GM21619 (cell line): ENCODE data around the gene FA2H.
A peak's percentile ranks its signal among the peaks of the same experiment; 100 is the strongest.
"Not testable (repeated sequence)": the region's sequence is repeated elsewhere in the genome, so short reads cannot be mapped to it uniquely, and the experiment has no call there.

Experiments used
- ATAC-seq: cut with Tn5 transposase; IDR thresholded peaks from one replicate; pipeline ENCODE4 v1.9.1; 2021; ENCODE audit not compliant: unreplicated experiment

Gene FA2H

DNA sequence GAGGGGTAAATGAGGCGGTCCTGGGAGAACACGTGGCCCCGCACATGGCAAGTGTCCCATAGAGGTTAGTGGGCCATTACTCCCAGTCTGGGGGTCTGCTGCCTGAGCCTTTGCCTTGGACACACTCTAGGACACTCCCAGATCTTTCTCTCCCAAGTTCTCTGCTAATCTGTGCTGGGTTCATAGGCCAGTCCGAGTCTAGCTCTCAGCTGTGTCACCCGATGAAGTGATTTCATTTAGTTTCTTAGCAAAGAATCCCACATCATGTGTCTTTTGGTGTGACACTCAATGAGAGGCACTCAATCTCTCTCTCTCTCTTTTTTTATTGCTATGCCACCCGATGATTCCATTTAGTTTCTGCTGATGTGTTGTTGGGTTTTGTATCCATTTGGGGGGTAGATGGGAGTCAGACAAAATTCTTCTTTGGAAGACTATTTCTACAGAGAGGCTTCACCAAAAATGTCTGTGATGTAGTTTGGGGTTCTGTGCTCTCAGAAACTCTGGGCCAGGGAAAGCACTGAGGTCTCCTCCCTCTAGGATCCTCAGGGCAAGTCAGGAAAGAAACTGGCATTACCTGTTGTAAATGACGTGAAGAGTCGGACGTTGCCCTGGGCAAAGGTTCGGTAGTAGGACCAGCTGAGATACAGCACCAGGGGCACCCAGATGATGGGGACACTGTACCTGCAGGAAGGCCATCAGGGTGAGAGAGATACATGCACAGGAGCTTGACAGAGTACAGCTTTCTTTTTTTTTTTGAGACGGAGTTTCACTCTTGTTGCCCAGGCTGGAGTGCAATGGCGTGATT, 48.8 kb downstream of the FA2H start:
- ATAC-seq = no peak

GRCh38 chr16:74724820-74725549, 49.6 kb downstream of the FA2H start:
- no peak for ATAC-seq

DNA sequence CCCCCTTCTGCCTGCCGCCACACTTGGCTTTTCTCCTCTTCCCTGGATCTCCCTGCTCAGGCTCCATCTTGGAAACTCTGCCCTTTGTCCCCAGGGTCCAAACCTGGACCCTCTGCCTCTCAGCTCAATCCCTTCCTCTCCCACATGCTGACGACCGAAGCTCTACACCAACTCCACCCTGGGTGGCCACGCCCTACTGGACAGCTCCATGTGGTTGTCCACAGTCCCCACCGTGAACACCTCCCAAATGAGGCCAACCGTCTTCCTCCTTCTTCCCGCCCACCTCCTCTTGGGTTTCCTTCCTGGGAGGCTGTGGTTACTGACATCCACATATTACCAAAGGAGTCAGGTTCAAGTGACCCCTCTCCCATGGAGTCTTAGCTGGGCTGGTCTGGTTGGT, 51.4 kb downstream of the FA2H start:
- no peak for ATAC-seq

- not testable (repeated sequence) for ATAC-seq
These were observed 52.5 kb downstream of the FA2H start for GRCh38 chr16:74722156-74722555.

GRCh38 chr16:74721716-74722115, 52.9 kb downstream of the FA2H start:
- ATAC-seq = no peak

DNA sequence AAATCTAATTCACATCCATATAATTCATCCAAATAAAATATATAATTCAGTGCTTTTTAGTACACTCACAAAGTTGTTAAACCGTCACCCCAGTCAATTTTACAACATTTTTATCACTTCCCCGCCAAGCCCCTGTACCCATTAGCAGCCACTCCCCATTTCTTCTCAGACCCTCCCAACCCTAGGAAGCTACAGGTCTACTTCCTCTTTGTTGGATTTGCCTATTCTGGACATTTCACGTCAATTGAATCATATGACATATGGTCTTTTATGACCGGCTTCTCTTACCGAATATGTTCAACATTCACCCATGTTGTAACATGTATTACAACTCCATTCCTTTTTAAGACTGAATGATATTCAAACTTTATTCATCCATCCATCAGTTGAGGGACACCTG, 54.0 kb downstream of the FA2H start:
- ATAC-seq = no peak

DNA sequence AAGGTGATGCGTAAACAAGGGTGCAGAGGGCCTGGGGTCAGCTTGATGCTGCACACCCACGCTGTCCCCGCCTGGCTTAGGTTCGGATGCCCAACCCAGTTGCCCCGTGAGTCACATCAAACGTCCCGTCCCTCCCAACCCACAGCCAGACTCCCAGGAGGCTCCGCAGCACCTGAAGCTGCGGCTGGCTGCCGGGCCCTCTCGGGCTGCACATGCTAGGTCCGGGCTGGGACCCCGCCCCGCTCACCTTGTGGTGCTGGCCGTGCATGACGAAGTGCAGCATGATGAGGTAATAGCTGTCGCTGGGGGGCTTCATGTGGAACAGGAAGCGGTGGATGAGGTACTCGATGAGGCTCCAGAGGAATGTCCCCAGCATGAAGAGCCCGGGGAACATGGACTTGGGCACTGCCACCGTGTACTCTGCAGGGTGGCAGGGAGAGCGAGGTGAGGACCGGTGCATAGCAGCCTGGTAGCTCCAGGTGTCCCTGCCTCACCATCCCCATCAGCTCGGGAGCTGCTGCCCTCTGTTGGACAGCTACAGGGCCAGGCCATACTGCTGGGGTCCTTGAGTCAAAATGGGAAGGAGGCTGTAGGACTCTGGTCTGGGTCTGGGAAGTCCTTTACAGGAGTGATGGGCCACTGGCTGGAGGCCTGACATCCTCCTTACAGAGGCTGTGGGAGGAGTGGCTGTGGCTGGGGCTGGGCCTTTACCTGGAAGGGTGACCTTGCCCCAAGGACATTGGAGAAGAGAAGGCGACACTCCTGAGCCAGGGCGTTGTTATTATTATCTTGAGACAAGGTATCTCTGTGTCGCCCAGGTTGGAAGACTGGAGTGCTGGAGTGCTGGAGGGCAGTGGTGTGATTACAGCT, 55.6 kb downstream of the FA2H start:
- no peak for ATAC-seq

DNA sequence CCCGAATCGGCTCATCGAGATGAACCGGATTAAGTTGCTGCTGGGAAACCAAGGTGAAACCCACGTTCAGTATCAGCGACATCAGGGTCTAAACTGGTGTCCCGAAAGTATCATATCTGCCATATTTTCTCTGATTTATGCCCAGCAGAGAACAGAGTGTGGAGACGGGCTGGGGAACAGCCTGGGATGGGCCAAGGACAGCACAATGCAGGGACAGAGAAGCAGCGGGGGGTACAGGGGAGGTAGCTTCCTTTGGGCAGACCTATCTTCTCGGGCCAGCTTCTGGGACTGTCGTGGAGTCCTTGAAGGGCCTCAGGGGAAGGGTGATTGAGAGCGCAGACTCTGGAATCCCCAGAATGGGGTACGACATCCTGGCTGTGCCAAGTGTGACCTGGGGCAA, 56.5 kb downstream of the FA2H start:
- no peak for ATAC-seq

DNA sequence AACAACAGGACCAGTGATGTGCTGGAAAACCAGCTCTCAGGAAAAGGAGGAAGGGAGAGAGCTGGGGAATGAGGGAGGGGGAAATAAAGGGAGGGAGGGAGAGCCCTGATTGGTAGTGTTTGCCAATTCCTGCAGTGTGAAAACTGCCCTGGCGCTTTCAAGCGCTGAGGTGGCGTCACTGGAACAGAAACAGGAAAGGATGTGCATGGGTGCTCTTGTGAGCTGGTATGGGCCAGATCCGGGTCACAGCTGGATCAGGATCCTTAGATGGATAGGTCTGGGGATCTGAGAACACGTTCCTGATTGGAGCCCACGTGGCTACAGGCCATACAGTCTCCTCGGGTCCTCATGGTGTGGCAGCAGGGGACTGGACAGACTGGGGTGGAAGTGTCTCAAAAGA, 57.3 kb downstream of the FA2H start:
- no peak for ATAC-seq

- no peak for ATAC-seq
These were observed 58.3 kb downstream of the FA2H start for GRCh38 chr16:74716355-74716754.

DNA sequence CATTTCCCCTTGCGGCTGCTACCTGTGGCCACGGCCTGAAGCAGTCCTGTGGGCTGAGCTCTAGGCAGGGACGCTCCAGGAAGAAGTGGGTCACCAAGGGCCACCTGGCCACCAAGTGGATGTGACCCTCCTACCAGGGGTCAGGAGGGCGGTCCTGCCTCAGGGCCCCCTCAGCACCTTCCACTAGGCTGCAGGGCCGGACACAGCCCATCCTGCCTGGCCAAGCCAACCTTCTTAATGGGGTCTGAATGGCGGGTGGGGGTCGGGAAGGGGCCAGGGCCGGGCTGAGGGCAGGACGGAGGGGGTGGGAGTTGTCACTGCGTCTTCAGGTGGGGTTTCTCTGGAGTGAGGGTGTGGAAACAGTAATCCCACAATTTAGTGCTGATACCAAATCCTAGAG, 60.7 kb downstream of the FA2H start:
- ATAC-seq = no peak

DNA sequence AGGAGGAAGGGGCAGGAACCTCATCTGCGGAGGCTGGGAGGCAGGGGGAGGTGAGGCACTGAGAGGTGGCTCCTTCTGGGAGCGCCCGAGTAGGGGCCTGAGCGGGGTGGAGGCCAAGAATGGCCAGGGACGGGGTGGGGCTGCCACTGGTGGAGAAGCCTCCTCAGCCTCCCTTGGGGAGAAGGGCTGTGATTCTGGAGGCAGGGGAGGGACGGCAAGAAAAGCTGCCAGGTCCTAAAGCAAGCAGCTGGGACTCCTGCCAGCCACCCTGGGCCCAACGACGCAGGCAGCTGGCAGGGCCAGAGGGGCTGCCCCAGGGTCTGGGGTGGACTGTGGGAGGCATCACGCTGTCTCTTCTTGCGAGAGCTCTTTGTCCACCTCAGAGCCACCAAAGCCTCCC, 61.3 kb downstream of the FA2H start:
- no peak for ATAC-seq

GRCh38 chr16:74711938-74712337, 62.7 kb downstream of the FA2H start:
- ATAC-seq = no peak

DNA sequence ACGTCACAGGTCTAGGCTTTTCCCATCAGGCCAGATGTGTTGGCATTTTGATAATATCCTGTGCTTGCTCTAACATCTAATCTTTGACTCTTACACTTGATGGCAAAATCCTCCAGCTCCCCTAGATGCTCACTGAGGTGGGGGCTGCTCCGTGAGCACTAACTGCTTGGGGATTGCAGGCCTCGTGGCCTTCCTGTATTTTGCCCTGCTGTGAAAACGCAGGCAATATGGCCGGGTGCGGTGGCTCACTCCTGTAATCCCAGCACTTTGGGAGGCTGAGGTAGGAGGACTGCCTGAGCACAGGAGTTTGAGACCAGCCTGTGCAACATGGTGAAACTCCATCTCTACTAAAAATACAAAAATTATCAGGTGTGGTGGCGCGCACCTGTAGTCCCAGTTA, 64.2 kb downstream of the FA2H start:
- no peak for ATAC-seq

GRCh38 chr16:74709441-74709877, 65.2 kb downstream of the FA2H start:
- peak; percentile 87 for ATAC-seq

GRCh38 chr16:74700438-74701225, 74.0 kb downstream of the FA2H start, which contains the start of gene MLKL:
Gene MLKL (minus strand): TSS chr16:74700862. CDS start chr16:74695757, 5,105 bp downstream.
- ATAC-seq = peak; percentile 46

DNA sequence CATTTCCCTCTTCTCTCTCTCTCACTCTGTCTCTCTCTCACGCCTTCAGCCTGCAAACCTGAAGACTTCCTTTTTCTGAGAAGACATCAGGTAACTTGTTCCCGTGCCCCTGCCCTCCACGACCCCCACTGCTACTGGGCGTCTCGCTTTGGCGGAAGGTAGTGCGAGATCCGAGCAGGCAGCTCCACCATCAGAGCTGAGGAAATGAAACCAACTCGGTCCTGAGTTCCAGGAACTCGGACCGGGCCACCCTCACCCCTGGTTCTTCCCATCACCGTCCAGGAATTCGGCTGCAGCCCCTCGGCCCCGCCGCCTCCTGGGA, 74.5 kb downstream of the FA2H start:
- peak; percentile 17 for ATAC-seq

DNA sequence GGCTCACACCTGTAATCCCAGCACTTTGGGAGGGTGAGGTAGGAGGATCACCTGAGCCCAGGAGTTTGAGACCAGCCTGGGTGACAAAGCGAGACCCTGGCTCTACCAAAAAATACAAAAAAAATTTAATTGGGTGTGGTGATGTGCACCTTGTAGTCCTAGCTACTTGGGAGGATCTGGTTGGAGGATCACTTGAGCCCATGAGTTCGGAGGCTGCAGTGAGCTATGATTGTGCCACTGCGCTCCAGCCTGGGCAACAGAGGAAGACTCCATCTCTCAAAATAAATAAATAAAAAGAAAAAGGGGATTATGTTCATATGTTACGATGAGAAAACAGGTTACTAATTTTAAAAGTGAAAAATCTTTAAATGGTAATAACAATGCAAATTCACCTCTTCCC, 75.0 kb downstream of the FA2H start:
- no peak for ATAC-seq

DNA sequence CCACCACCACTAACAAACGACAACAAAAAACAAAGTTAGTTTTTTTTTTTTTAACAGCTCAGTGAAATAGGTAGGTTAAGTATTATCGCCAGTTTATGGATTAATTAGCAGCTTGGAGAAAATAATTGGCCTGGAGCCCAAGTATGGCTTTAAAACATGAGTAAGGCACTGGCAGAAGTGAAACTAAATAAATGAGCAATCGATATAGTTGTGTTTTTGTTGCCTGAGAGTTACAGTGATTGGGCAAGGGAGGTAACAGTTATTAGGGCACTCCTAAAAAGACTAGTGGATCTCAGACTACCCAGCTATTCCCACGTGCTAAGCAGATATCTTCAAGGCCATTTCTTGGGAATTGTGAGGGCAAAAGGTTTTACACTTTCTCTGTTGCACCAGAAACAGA, 76.4 kb downstream of the FA2H start:
- ATAC-seq = no peak
